RWPE2 (cell line): ENCODE results near the gene FOXK2.

Source experiments
- ATAC-seq: fragments of 200-7000 bp; cut with Tn5 transposase; 3 replicates; pipeline ENCODE4 v1.9.1; 2021; ENCODE audit warnings: low read depth
- DNase-seq: peaks from one replicate; pipeline ENCODE4 v3.0.0-alpha.2; 2020; ENCODE audit warnings: low spot score
- H3K27ac ChIP-seq: fragments of 450-650 bp; 2 replicates; pipeline ENCODE4 v1.5.1; 2017; ENCODE audit warnings: mild to moderate bottlenecking; ENCODE audit not compliant: poor library complexity, severe bottlenecking
- H3K27me3 ChIP-seq: fragments of 250-450 bp; sonication (Bioruptor Pico); 2 replicates; pipeline ENCODE4 v1.5.1; 2021; ENCODE audit warnings: mild to moderate bottlenecking, moderate library complexity; ENCODE audit not compliant: insufficient read depth, poor library complexity, severe bottlenecking
- H3K36me3 ChIP-seq: fragments of 250-450 bp; sonication (Bioruptor Pico); 2 replicates; pipeline ENCODE4 v1.5.1; 2020; ENCODE audit warnings: low read depth, mild to moderate bottlenecking, moderate library complexity
- H3K4me1 ChIP-seq: fragments of 250-450 bp; sonication (Bioruptor Pico); 2 replicates; pipeline ENCODE4 v1.5.1; 2021; ENCODE audit warnings: mild to moderate bottlenecking, moderate library complexity; ENCODE audit not compliant: insufficient read depth, poor library complexity, severe bottlenecking
- H3K4me3 ChIP-seq: fragments of 250-450 bp; sonication (Bioruptor Pico); 2 replicates; pipeline ENCODE4 v1.5.1; 2021; ENCODE audit warnings: mild to moderate bottlenecking, moderate library complexity; ENCODE audit not compliant: severe bottlenecking
- H3K9me3 ChIP-seq: fragments of 250-450 bp; sonication (Bioruptor Pico); 2 replicates; pipeline ENCODE4 v1.5.1; 2021; ENCODE audit warnings: mild to moderate bottlenecking, moderate library complexity; ENCODE audit not compliant: severe bottlenecking
- CTCF ChIP-seq: fragments of 450-650 bp; IDR thresholded peaks from one replicate; pipeline ENCODE4 v1.5.1; 2017; ENCODE audit warnings: mild to moderate bottlenecking, moderate library complexity; ENCODE audit not compliant: poor library complexity, severe bottlenecking

Gene FOXK2

GRCh38 chr17:82647593-82648164 is 128.1 kb downstream of the FOXK2 start:
- no peak for TF ChIP-seq CTCF
- Histone ChIP-seq H3K9me3 (no peaks in the 10 kb centered on the region), H3K4me1 (peaks cover 10% of the 10 kb centered on the region), H3K4me3 (peak overlapping the region; percentile 92), H3K36me3 (peaks cover 38% of the 10 kb centered on the region), H3K27me3 (no peaks in the 10 kb centered on the region), H3K27ac (peak overlapping the region; percentile 96)
- ATAC-seq: peak; percentile 5; the same call in 2 of the 3 replicates
- DNase-seq: no peak

- TF ChIP-seq CTCF: no peak
- DNase-seq (peak; percentile 96), ATAC-seq (peak; percentile 91)
- no peaks in the 10 kb centered on the region for H3K9me3 ChIP-seq
- peak within 1 kb of the TSS; percentile 96 for H3K27ac ChIP-seq
- no peaks in the 10 kb centered on the region for H3K27me3 ChIP-seq
- H3K36me3 ChIP-seq: peaks cover 32% of the 10 kb centered on the region
- peak within 1 kb of the TSS; percentile 92 for H3K4me3 ChIP-seq
- peaks cover 10% of the 10 kb centered on the region for H3K4me1 ChIP-seq
Measured at GRCh38 chr17:82648165-82648668, 128.7 kb downstream of the FOXK2 start, which contains the start of gene WDR45B. WDR45B (minus strand) TSS chr17:82648444; CDS start chr17:82648340, 104 bp downstream.

GRCh38 chr17:82648742-82649331 is 129.3 kb downstream of the FOXK2 start:
- TF ChIP-seq CTCF: no peak
- Histone ChIP-seq H3K4me3 (peak overlapping the region; percentile 33), H3K9me3 (no peaks in the 10 kb centered on the region), H3K27me3 (no peaks in the 10 kb centered on the region), H3K27ac (peak overlapping the region; percentile 96), H3K36me3 (peaks cover 26% of the 10 kb centered on the region), H3K4me1 (peaks cover 10% of the 10 kb centered on the region)
- DNase-seq (no peak), ATAC-seq (no peak)

GRCh38 chr17:82649501-82650261 is 130.1 kb downstream of the FOXK2 start:
- no peak for TF ChIP-seq CTCF
- H3K4me3 ChIP-seq: no peak overlapping the region
- peaks cover 18% of the 10 kb centered on the region for H3K36me3 ChIP-seq
- peaks cover 10% of the 10 kb centered on the region for H3K4me1 ChIP-seq
- H3K27ac ChIP-seq: no peak overlapping the region
- no peaks in the 10 kb centered on the region for H3K9me3 ChIP-seq
- no peak for DNase-seq
- H3K27me3 ChIP-seq: no peaks in the 10 kb centered on the region
- no peak for ATAC-seq
